LHCN-M2 (cell line): Measurements from ENCODE around the gene FXYD1. TPM values are rescaled to one million over a fixed set of nuclear protein-coding genes. Genes with fewer than 3 reads are reported as not detected.
"Not testable (repeated sequence)": the region's sequence is repeated elsewhere in the genome, so short reads cannot be mapped to it uniquely, and the experiment has no call there.

Experiments
- DNase-seq: peaks from one replicate; pipeline ENCODE4 v3.0.0-alpha.2; 2012; ENCODE audit warnings: low read depth
- total RNA-seq: library from RNA; depleted of rRNA; stranded (reverse); fragments of >200 nt; gene quantifications from 2 replicates; pipeline ENCODE4 v1.2.3, GENCODE V29; 2014

Gene FXYD1
- total RNA-seq, 1 experiment from 2014 or later = not detected

- DNase-seq = no peak
Observed at GRCh38 chr19:35141837-35142605, 3.4 kb downstream of the FXYD1 start.

- DNase-seq = no peak
Observed at GRCh38 chr19:35142606-35143230, 4.1 kb downstream of the FXYD1 start.

DNA sequence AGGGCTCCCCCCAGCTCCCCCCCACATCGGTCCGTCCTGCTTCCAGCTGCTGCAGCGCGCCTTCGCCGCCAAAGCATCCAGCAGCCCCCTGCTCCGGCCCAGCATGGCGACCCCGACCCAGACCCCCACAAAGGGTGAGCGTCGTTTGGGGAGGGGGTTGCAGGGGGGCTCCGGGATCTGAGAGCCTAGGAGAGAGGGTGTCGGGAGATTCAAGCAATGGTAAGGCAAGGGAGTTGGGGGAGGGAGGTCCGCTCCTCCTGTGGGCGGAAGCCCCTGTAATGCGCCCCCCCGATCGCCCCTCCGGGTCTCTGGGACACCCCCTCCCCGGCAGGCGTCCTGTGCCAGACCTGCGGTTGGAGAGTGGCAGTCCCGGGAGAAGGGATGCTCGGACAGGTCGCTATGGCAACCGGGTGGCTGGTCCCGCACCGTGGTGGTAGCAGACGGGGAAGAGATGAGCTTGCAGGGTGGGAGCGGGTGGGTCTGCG lies 4.6 kb downstream of the FXYD1 start, which contains the start of gene FXYD7:
TSS of gene FXYD7 (plus strand) at position 25 of the 485 bp plus-strand sequence. CDS start at position 104, 79 bp downstream.
- no peak for DNase-seq

DNA sequence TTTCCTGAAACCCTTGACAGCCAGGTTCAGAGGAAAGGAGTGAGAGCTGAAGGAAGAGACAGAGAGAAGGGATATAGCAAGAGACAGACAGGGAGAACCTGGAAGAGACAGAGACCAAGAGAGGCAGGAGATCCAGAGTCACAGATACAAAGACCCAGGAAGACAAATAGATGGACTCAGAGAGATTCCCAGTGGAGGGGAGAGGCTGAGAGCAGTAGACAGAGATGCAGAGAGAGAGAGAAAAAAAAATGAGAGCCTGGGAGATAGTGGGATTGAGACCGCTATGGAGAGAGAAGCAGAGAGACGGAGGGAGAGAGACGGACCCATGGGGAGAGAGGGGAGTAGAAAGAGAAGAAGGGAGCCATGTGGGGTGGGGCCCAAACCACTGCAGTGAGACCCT lies 5.2 kb downstream of the FXYD1 start:
- no peak for DNase-seq

DNA sequence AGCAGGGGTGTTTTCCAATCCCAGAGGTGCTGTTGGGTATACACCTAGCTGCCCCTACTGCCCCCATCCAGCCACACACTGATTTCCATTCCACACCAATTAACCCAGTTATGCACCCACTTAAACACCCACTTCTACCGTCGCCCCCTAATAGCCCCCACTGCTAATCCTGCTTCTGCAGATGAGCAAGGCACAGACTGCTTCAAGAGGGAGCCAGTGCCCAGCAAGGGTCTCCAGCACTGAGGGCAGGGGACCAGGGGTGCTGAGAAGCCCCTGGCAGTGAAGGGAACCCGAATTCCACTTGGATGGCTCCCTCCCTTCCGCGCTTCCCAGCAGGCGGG lies 5.6 kb downstream of the FXYD1 start:
- DNase-seq = no peak

DNA sequence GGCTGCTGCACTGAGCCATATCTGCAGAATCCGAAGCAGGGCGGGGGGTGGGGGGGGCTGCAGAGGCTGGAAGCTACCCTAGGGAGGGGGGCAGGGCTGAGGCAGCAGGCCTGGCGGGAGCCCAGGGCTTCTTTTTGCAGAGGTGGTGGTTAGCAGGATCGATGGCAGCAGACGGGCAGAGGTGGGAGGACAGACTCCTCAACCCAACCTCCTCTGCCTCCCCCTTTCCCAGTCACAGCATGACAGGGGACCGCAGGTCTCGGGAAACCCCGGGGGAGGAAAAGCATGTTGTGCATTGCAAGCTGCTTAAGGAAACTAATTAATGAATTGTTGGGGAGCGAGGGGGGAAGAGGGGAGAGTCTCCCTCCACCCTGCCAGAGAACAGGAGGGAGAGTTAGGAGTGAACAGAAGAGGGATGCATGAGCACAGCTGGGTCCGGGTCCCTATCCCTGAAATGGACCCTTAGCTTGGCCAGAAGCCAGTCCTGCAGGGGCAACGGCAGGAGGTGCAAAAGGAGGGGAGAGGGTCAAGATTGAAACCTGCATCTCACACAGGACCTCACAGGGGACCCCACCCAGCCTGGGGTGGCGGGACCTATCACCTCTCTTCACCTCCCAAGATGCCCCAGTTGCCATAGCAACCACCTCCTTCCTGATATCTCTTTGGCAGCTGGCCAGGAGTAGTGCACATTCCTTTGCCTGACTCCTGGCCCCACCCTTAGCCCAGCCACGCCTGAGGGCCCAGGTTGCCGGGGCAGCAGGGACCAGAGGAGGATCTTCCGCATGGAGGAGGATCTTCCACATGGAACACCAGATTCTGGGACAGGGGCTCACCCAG lies 6.2 kb downstream of the FXYD1 start:
- no peak for DNase-seq

GRCh38 chr19:35146746-35147459 lies 8.3 kb downstream of the FXYD1 start:
- DNase-seq = no peak

DNA sequence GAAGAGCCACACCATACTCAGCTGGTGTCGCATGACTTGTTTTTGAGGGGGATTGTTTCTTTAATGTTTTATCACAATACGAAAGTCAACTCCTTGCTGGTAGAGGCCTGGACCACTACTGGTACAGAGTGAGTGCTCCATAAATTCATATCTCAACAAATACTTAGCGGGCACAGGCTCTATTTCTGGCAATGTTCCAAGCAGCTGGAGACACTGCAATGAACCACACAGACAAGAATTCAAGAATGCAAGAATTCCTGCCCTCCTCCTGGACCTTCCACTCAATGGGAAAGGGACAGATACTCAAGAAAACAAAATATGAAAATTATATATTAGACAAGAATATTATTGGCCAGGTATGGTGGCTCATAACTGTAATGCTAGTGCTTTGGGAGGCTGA lies 10.8 kb downstream of the FXYD1 start:
- DNase-seq = peak; percentile 39

DNA sequence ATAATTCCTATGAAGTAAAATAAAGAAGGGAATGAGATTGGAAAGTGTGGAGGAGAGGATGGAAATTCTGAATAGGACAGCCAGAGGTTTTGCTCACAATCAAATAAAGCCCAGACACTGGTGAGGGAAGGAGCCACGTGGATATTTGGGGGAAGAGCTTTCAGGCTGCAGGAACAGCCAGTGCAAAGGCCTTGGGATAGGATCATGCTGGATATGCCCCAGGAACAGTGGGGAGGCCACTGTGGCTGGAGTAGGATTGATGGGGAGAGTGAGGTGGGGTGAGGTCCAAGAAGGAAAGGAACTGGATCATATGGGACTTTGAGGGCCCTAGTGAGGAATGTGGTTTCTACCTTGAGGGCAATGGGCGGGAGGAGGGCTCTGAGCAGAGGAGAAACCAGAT lies 11.8 kb downstream of the FXYD1 start:
- no peak for DNase-seq

DNA sequence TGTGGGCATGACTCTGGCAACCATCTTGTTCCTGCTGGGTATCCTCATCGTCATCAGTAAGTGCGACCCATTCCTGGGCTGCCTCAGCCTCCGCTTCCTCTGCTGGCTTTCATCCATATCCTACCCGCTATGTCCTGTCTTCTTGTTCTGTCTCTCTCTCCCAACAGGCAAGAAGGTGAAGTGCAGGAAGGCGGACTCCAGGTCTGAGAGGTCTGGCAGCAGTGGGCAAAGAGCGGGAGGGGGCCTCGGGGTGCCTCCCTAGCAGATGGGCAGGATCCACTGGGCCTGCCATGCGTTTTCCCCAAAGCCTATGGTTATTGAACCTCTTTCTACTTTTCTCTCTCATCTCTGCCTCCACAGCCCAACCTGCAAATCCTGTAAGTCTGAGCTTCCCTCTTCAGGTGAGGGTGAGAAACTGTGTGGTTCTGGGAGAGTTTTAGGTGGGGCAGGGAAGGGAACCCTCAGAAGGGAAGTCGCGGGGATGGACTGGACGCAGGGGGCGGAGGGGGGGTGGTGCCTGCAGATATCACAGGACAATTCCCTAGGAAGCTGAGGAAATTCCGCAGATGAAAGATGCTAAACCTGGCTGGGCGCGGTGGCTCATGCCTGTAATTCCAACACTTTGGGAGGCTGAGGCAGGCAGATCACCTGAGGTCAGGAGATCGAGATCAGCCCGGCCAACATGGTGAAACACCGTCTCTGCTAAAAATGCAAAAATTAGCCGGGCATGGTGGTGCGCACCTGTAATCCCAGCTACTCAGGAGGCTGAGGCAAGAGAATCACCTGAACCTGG lies 12.8 kb downstream of the FXYD1 start:
- no peak for DNase-seq

GRCh38 chr19:35153129-35153522 lies 14.5 kb downstream of the FXYD1 start:
- not testable (repeated sequence) for DNase-seq

- no peak for DNase-seq
Observed at GRCh38 chr19:35153701-35154524, 15.3 kb downstream of the FXYD1 start.

GRCh38 chr19:35154525-35155406 lies 16.1 kb downstream of the FXYD1 start, which contains the start of gene FXYD5:
Gene FXYD5 (plus strand): TSS chr19:35154735. CDS start chr19:35155551, 816 bp downstream.
- DNase-seq = peak; percentile 61

DNA sequence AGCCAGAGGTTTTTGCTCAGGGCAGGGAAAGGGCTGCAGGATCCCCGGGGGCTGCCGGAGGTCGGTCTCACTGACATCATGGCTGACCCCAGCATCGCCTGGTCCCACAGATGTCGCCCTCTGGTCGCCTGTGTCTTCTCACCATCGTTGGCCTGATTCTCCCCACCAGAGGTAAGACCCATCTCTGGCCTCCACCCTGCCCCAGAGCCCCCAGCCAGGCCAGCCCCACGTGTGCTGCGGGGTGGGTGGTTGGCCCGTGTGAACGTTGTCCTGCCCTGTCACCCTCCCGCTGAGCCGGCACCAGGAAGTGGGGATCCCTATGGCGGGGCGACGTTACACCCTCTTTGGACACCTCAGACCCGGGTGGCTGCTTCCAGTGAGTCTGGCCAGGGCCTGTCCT lies 16.8 kb downstream of the FXYD1 start:
- no peak for DNase-seq

DNA sequence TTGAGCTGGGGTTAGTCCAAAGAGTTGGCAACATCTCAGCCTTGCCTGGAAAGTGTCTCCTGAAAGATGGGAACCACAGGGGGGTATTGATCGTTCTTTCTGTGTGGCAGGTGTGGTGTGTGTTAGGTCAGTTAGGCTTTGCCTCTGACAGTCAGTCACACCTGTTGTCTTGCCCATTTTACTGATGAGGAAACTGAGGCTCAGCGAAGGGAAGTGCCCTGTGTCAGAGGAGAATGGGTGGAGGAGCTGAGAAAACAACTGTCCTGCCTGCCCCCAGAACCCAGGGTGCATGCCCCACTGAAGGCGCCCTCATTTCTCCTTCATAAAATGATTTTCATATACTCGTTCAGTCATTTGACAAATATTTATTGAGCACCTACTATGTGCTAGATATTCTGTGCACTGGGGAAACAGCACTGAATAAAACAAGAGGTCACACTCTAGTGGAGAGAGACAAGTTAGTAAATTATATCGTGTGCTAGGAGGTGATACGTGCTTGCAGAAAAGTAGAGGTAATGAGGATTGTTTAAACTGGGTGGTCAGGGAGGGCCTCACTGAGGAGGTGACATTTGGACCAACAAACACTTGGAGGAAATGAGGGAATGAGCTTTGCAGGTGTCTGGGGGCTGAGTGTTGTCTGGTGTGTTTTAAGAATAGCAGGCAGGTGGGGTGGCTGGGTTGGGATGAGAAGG lies 17.5 kb downstream of the FXYD1 start:
- DNase-seq = no peak

DNA sequence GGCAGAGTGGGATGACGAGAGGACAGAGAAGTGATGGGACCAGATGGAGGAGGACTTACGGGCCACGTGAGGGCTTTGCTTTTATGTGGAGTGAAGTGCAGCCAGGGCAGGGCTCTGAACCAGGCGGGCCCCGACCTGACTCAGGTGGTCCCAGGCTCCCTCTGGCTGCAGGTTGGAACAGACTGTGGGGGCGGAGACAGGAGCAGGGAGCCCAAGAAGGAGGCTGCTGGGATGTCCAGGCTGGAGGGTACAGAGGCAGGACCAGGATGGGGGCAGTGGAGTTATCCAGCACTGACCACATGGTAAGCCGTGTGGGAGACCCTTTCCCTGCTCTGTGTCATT lies 18.0 kb downstream of the FXYD1 start:
- DNase-seq = no peak

DNA sequence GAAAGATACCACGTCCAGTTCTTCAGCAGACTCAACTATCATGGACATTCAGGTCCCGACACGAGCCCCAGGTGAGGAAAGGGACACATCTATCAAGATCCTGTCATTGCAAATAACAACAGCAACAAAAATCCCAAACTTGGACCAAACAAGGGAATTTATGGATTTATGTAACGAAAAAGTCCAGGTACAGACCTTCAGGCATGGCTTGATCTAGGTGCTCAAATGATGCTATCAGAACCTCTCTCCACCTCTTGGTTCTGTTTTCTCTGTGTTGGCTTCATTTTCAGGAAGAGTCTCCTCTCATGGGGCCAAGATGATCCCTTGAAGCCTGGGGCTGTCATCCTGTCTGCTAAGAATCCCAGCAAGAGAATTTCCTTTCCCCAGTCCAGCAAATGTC lies 18.8 kb downstream of the FXYD1 start:
- DNase-seq = no peak

GRCh38 chr19:35159606-35160005 lies 21.0 kb downstream of the FXYD1 start:
- DNase-seq = no peak
